IMR-90 (cell line): ENCODE results near the gene HFM1. TPM values are rescaled to one million over a fixed set of nuclear protein-coding genes. Genes with fewer than 3 reads are reported as not detected.

Experiments used
- ATAC-seq: fragments of 200-7000 bp; cut with Tn5 transposase; 2 replicates; pipeline ENCODE4 v1.9.1; 2020; ENCODE audit warnings: low read depth, mild to moderate bottlenecking, moderate library complexity
- BruUV-seq: library from RNA; stranded (reverse); fragments of 400-500 nt; replicated peaks from 2 replicates; lab custom pipeline; 2021; lab: Mats Ljungman, UMichigan
- CTCF ChIA-PET: fragments of 300-600 bp; formaldehyde crosslinking; extraction: SDS; loops from one replicate; lab custom pipeline; 2021; ENCODE audit warnings: antibody characterized with exemption; lab: Yijun Ruan, JAX
- POLR2A ChIA-PET: fragments of 300-600 bp; sonication (Branson Sonifier 250); formaldehyde crosslinking; loops from one replicate; lab custom pipeline; 2022; ENCODE audit warnings: antibody characterized with exemption; ENCODE audit not compliant: unreplicated experiment; lab: Charles Lee
- DNase-seq: peaks from one replicate; pipeline ENCODE4 v3.0.0; 2013
- H2AFZ ChIP-seq: replicated peaks from 2 replicates; pipeline ENCODE3; 2013; ENCODE audit warnings: low read length, mild to moderate bottlenecking; ENCODE audit not compliant: poor library complexity
- H2AK5ac ChIP-seq: 2 replicates; pipeline ENCODE4 v1.6.1; 2013; ENCODE audit warnings: low read depth, low read length, inconsistent platforms
- H2AK9ac ChIP-seq: replicated peaks from 2 replicates; pipeline ENCODE3; 2013; ENCODE audit warnings: mild to moderate bottlenecking, low read depth, low read length, moderate library complexity; ENCODE audit not compliant: poor library complexity
- H2BK120ac ChIP-seq: 2 replicates; pipeline ENCODE4 v1.6.1; 2013; ENCODE audit warnings: low read depth, low read length, inconsistent platforms
- H2BK15ac ChIP-seq: 3 replicates; pipeline ENCODE4 v1.6.1; 2013; ENCODE audit warnings: low read depth, low read length, inconsistent platforms
- H2BK20ac ChIP-seq: 2 replicates; pipeline ENCODE4 v1.6.1; 2013; ENCODE audit warnings: low read depth, mild to moderate bottlenecking, inconsistent platforms, low read length, moderate library complexity
- H2BK5ac ChIP-seq: 2 replicates; pipeline ENCODE4 v1.6.1; 2013; ENCODE audit warnings: mild to moderate bottlenecking, low read depth, low read length, inconsistent platforms; ENCODE audit not compliant: poor library complexity, severe bottlenecking
- H3K14ac ChIP-seq: replicated peaks from 2 replicates; pipeline ENCODE4 v1.6.1; 2013; ENCODE audit warnings: low read depth, low read length, inconsistent platforms
- H3K18ac ChIP-seq: 2 replicates; pipeline ENCODE4 v1.6.1; 2013; ENCODE audit warnings: low read depth, low read length, control low read depth
- H3K23ac ChIP-seq: 2 replicates; pipeline ENCODE4 v1.6.1; 2013; ENCODE audit warnings: low read depth, low read length, inconsistent platforms
- H3K27ac ChIP-seq: 2 replicates; pipeline ENCODE4 v1.5.1; 2013; ENCODE audit warnings: mild to moderate bottlenecking, control low read depth, low read length; ENCODE audit not compliant: insufficient read depth
- H3K27me3 ChIP-seq: 2 replicates; pipeline ENCODE4 v1.6.1; 2013; ENCODE audit warnings: low read length; ENCODE audit not compliant: control insufficient read depth, insufficient read depth
- H3K36me3 ChIP-seq: 2 replicates; pipeline ENCODE4 v1.6.1; 2013; ENCODE audit warnings: low read length, mixed read lengths; ENCODE audit not compliant: control insufficient read depth, insufficient read depth
- H3K4ac ChIP-seq: 2 replicates; pipeline ENCODE4 v1.6.1; 2013; ENCODE audit warnings: low read depth, low read length, inconsistent platforms
- H3K4me1 ChIP-seq: 2 replicates; pipeline ENCODE4 v1.6.1; 2013; ENCODE audit warnings: low read length, mixed read lengths; ENCODE audit not compliant: control insufficient read depth, insufficient read depth
- H3K4me2 ChIP-seq: 2 replicates; pipeline ENCODE4 v1.6.1; 2013; ENCODE audit warnings: low read depth, mild to moderate bottlenecking, control low read depth, low read length, moderate library complexity
- H3K4me3 ChIP-seq: 2 replicates; pipeline ENCODE4 v1.5.1; 2013; ENCODE audit warnings: low read depth, mild to moderate bottlenecking, control low read depth, low read length, moderate library complexity; ENCODE audit not compliant: insufficient read depth
- H3K56ac ChIP-seq: 2 replicates; pipeline ENCODE4 v1.6.1; 2013; ENCODE audit warnings: low read length, inconsistent platforms; ENCODE audit not compliant: insufficient read depth; ENCODE audit errors: extremely low read depth
- H3K79me1 ChIP-seq, 2 experiments: 2 replicates each; pipeline ENCODE4 v1.6.1; 2013; ENCODE audit warnings: low read length in 2 of 2, inconsistent platforms in 1 of 2, low read depth in 1 of 2
- H3K9ac ChIP-seq: 2 replicates; pipeline ENCODE4 v1.6.1; 2013; ENCODE audit warnings: low read depth, low read length, control low read depth
- H3K9me1 ChIP-seq: 2 replicates; pipeline ENCODE4 v1.6.1; 2013; ENCODE audit warnings: low read length, inconsistent platforms; ENCODE audit not compliant: insufficient read depth
- H3K9me3 ChIP-seq: 2 replicates; pipeline ENCODE4 v1.6.1; 2013; ENCODE audit warnings: low read length; ENCODE audit not compliant: control insufficient read depth, insufficient read depth
- H4K20me1 ChIP-seq: 2 replicates; pipeline ENCODE4 v1.6.1; 2013; ENCODE audit warnings: low read length, inconsistent platforms; ENCODE audit not compliant: insufficient read depth
- H4K5ac ChIP-seq: 2 replicates; pipeline ENCODE4 v1.6.1; 2013; ENCODE audit warnings: mild to moderate bottlenecking, low read depth, low read length, control low read depth
- H4K8ac ChIP-seq, 2 experiments: 2 replicates each; pipeline ENCODE4 v1.6.1; 2013; ENCODE audit warnings: low read depth in 2 of 2, low read length in 2 of 2, control low read depth in 1 of 2, inconsistent platforms in 1 of 2
- H4K91ac ChIP-seq: 2 replicates; pipeline ENCODE4 v1.6.1; 2013; ENCODE audit warnings: low read depth, low read length, inconsistent platforms; ENCODE audit not compliant: insufficient read depth
- CEBPB ChIP-seq: IDR thresholded peaks from 2 replicates; pipeline ENCODE4 v1.6.1; 2012; ENCODE audit warnings: low read depth, low read length, improper control_type of control experiment
- MAFK ChIP-seq: IDR thresholded peaks from 2 replicates; pipeline ENCODE4 v1.6.1; 2012; ENCODE audit warnings: low read depth, low read length, improper control_type of control experiment
- MXI1 ChIP-seq: IDR thresholded peaks from 2 replicates; pipeline ENCODE4 v1.6.1; 2012; ENCODE audit warnings: low read depth, mild to moderate bottlenecking, low read length, moderate library complexity, borderline replicate concordance
- POLR2A ChIP-seq: IDR thresholded peaks from 2 replicates; pipeline ENCODE4 v1.6.1; 2012; ENCODE audit warnings: mild to moderate bottlenecking, low read depth, low read length
- WGBS, 2 experiments: methylation state at CpG; one replicate each; pipeline versions ENCODE4 v1.1.5 to v1.1.7; 2013; ENCODE audit warnings: missing lambda C conversion rate in 2 of 2; ENCODE audit not compliant: insufficient read length in 1 of 2; ENCODE audit errors: extremely low coverage in 2 of 2; 5-methylcytosine and 5-hydroxymethylcytosine counted together
- dilution Hi-C: fragments of 300-500 bp; cut with HindIII; formaldehyde crosslinking; loops from one replicate; pipeline ENCODE4 v1.14.3; 2018; ENCODE audit warnings: low sequenced_read_pairs; ENCODE audit not compliant: unreplicated experiment
- in situ Hi-C: fragments of 300-500 bp; cut with MboI; formaldehyde crosslinking; loops from 3 replicates; pipeline ENCODE4 v1.14.3; 2019; ENCODE audit warnings: low sequenced_read_pairs, inconsistent platforms, mixed read lengths
- intact Hi-C: fragments of 100-400 bp; cut with micrococcal nuclease; formaldehyde crosslinking; loops from 2 replicates; pipeline ENCODE4 v1.10.0; 2022
- polyA plus RNA-seq, 3 experiments: library from polyadenylated mRNA; depleted of rRNA; stranded (reverse); fragments of >200 nt; gene quantifications; 2 replicates each; pipeline ENCODE4 v1.2.3, GENCODE V29; 2012; ENCODE audit warnings: low replicate concordance in 1 of 3
- total RNA-seq: library from RNA; depleted of rRNA; stranded (reverse); fragments of >200 nt; gene quantifications from 2 replicates; pipeline ENCODE4 v1.2.3, GENCODE V29; 2012

The HFM1 gene
- total and polyA plus RNA-seq, 2 of the 4 experiments (the other 2 are of a cell fraction) = 0.15 to 0.18 TPM

DNA sequence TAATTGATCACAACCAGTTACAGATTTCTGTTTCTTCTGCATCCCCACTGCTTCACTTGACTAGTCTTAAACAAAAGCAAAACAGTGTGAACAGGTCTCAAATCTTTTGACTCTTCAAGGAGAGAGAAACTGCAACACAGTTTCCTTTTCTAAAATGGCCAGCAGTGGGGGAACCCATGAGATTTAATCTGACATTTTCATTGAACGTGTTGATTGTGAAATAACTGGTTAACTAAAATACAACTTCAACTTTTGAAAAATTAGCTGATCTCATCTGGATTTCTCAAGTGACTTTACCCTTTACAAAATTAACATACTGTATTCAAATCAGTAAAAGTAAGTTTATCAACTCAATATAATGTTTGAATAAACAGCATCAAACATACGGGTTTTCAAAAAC is 143.0 kb downstream of the HFM1 start:
- Histone ChIP-seq H2BK15ac (no peak overlapping the region), H3K18ac (no peak overlapping the region), H3K9ac (no peak overlapping the region), H3K56ac (no peak overlapping the region), H2AFZ (no peak overlapping the region), H4K20me1 (no peaks in the 10 kb centered on the region), H2AK9ac (no peak overlapping the region), H3K79me1 (no peaks in the 10 kb centered on the region), H3K14ac (no peak overlapping the region), H4K5ac (no peak overlapping the region), H3K4me3 (no peak overlapping the region), H3K36me3 (no peaks in the 10 kb centered on the region), H3K27ac (no peak overlapping the region), H4K8ac (no peak overlapping the region), H3K4ac (no peak overlapping the region), H3K9me3 (no peaks in the 10 kb centered on the region), H3K9me1 (no peaks in the 10 kb centered on the region), H4K91ac (no peak overlapping the region), H3K27me3 (no peaks in the 10 kb centered on the region), H2BK20ac (no peak overlapping the region), H3K4me1 (no peaks in the 10 kb centered on the region), H2BK5ac (no peak overlapping the region), H2BK120ac (no peak overlapping the region), H2AK5ac (no peak overlapping the region), H3K4me2 (no peak overlapping the region), H3K23ac (no peak overlapping the region)
- WGBS, 2 experiments = no CpG with 5 or more reads among the region's 2 CpGs
- ChIA-PET POLR2A (interaction anchor here (0.6 kb wide), 1 partner anchor 10 kb away, joined by 5 read pairs; no protein-coding TSS in a partner anchor), CTCF (no interaction called here)
- no peak for DNase-seq
- in situ Hi-C loops (no loop called here), intact Hi-C loops (loop anchor here (10.0 kb wide), 1 partner anchor 1477 kb away; no protein-coding TSS in a partner anchor), dilution Hi-C loops (no loop called here)
- TF ChIP-seq CEBPB (peak; percentile 41; the same call in 1 of the 2 replicates), POLR2A (no peak), MXI1 (no peak), MAFK (0 out of 2 replicates have a peak, but pooled peaks have one; percentile 1)
- no peak for ATAC-seq
- no TSS peak for BruUV-seq
